ENCODE results near the gene TPCN2.
A peak's percentile ranks its signal among the peaks of the same experiment; 100 is the strongest.

The TPCN2 gene

DNA sequence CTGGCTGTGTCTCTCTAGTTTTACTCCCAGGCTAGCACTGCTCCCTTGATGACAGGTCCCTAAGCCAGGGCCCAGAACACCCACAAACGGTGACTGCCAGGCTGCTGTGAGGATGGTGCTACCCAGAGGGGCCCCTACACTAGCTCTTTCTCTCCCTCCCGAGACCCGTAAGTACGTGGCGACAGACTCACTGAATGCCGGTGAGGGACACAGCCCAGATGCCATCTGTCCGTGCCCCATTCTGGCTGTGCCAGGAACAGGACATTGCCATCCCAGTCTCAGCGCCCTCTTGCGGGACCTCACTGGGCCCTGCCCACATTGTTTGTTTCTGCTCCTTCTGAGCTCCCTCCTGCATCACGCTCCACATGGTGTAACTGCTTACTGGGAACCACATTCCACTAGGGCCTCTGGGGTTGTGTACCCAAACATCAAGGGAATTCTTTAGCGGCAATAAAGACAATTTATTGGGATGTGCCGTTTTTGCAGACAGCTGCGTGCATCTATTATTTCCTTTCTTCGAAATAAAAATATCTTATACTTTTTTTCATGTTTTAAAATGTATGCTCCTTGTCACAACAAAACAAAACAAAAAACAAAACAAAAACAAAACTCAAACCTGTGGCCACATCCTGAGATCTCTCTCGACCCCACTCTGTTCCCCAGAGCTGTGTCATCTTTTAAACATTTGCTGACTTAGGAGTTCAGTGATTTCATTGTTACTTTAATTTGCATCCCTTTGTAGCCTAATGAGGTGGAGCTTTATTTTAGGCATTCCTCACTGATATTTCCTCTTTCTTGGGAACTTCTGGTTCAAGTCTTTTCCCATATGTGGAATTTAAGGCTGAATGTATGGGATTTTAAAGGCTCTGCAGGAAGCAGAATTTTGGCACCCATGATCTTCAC is 4.4 kb upstream of the TPCN2 start:
- peak; percentile 80 for DNase-seq (ENCODE audit: extremely low read depth, low read depth)
- TF ChIP-seq CTCF (IDR thresholded peaks at IDR 0.05; ENCODE audit: low read depth, low read length, missing control alignments): peak; percentile 84
- no peak overlapping the region for H3K4me3 ChIP-seq (replicated peaks; ENCODE audit: low read depth, low read length)

GRCh38 chr11:69048031-69048693 is 570 bp upstream of the TPCN2 start:
- DNase-seq (ENCODE audit: extremely low read depth, low read depth): no peak
- H3K4me3 ChIP-seq (replicated peaks; ENCODE audit: low read depth, low read length): peak overlapping the region; percentile 81
- no peak for TF ChIP-seq CTCF (IDR thresholded peaks at IDR 0.05; ENCODE audit: low read depth, low read length, missing control alignments)

DNA sequence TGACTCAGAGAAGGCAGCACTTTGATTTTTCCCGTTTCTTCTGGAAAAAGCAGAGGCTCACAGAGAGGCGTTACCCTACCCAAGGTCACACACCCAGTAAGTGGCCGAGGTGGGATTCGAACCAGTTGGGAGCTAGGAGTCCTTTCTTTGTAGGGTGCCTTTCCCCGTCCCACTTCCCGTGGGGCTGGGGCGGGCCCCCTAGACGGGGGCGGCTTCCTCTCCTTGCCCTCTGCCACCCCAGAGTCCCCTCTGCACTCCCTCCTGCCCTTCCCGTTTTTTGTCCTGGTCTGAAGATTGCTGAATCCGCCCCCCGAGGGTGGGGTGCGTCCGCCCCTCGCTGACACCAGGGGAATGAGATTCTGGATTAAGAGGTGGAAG is 747 bp downstream of the TPCN2 start:
- no peak for TF ChIP-seq CTCF (IDR thresholded peaks at IDR 0.05; ENCODE audit: low read depth, low read length, missing control alignments)
- DNase-seq (ENCODE audit: extremely low read depth, low read depth): no peak
- H3K4me3 ChIP-seq (replicated peaks; ENCODE audit: low read depth, low read length): peak overlapping the region; percentile 81

DNA sequence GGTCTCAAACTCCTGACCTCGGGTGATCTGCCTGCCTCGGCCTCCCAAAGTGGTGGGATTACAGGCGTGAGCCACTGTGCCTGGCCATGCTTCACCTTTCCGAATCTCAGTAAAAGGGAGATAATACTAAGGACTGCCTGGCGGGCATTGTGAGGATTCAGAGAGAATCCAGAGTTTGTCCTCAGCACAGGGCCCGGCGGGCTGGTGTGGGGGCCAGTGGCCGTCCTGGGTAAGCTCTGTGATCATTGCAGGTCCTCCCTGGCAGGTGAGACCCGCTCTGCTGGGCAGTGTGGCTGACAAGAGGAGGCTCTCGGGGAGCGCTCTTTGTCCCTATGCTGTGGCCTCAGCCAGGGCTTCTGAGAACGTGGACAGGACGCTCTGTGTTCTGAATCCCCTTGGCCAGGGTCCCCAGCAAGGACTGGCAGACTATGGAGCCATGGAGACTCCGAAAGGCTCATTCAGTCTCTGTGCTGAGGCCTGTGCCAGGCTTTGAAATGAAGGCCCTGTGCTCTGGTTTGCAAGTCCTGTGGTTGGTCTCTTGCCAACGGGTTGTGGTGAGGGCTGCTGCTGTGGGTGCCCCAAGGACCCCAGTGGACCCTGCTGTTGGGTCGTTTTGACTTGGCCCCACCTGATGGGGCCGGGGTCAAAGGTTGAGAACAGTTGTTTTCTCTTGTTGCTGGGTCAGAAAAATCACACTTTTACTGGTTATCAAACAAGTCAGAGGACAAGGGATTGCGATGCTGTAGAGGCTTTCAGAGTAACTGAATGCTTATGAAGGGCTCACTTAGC is 2.1 kb downstream of the TPCN2 start:
- no peak overlapping the region for H3K4me3 ChIP-seq (replicated peaks; ENCODE audit: low read depth, low read length)
- no peak for DNase-seq (ENCODE audit: extremely low read depth, low read depth)
- TF ChIP-seq CTCF (IDR thresholded peaks at IDR 0.05; ENCODE audit: low read depth, low read length, missing control alignments): no peak

DNA sequence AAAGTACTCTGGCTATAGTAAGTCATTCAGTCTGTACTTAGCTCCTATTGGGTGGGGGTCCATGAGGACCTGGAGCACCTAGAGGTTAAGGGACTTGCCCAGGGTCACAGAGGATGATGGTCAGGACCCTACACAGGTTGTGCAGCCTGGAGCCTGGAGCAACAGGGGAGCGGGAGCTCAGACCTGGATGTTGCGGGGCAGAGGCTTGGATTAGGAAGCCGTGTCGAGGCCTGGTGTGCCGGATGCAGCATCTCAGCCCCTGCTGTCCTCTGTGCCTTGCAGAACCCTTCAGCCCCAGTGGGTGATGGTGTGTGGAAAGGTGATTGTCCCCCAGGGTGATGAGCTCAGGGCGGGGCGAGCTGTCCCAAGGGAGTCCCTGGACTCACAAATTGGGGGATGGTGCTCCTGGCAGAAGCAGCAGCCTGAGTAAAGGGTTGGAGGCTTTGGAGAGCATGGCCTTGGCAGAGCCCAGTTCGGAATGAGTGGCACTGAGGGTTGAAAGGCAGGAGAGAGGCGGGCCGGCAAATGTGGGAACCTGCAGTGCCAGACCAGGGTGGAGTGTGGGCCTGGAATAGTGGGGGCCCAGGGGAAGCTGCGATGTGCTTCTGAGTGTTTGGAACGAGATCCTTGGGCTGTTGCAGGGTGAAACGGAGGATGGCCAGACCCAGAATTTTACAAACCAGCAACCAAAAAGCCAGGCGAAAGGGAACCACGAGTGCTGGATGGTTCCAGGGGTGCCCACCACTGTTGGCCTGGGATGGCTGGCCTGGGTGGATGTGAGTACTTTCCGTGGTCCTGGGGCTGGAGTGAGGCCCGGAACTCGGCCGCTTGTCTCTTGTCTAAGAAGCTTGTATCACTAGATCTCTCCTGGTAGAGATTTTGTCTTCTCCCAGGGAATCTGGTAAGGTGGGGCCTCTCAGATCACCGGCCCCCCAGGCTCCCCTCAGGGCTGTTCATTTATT is 2.9 kb downstream of the TPCN2 start:
- H3K4me3 ChIP-seq (replicated peaks; ENCODE audit: low read depth, low read length): no peak overlapping the region
- DNase-seq (ENCODE audit: extremely low read depth, low read depth): no peak
- TF ChIP-seq CTCF (IDR thresholded peaks at IDR 0.05; ENCODE audit: low read depth, low read length, missing control alignments): no peak
